IMR-90 (cell line): ENCODE data around the gene RHOC. TPM values are rescaled to one million over a fixed set of nuclear protein-coding genes. Genes with fewer than 3 reads are reported as not detected.

Experiments used
- ATAC-seq: fragments of 200-7000 bp; cut with Tn5 transposase; 2 replicates; pipeline ENCODE4 v1.9.1; 2020; ENCODE audit warnings: low read depth, mild to moderate bottlenecking, moderate library complexity
- BruUV-seq: library from RNA; stranded (reverse); fragments of 400-500 nt; replicated peaks from 2 replicates; lab custom pipeline; 2021; lab: Mats Ljungman, UMichigan
- CTCF ChIA-PET: fragments of 300-600 bp; formaldehyde crosslinking; extraction: SDS; loops from one replicate; lab custom pipeline; 2021; ENCODE audit warnings: antibody characterized with exemption; lab: Yijun Ruan, JAX
- POLR2A ChIA-PET: fragments of 300-600 bp; sonication (Branson Sonifier 250); formaldehyde crosslinking; loops from one replicate; lab custom pipeline; 2022; ENCODE audit warnings: antibody characterized with exemption; ENCODE audit not compliant: unreplicated experiment; lab: Charles Lee
- DNase-seq: peaks from one replicate; pipeline ENCODE4 v3.0.0; 2013
- H2AFZ ChIP-seq: replicated peaks from 2 replicates; pipeline ENCODE3; 2013; ENCODE audit warnings: low read length, mild to moderate bottlenecking; ENCODE audit not compliant: poor library complexity
- H2AK5ac ChIP-seq: 2 replicates; pipeline ENCODE4 v1.6.1; 2013; ENCODE audit warnings: low read depth, low read length, inconsistent platforms
- H2AK9ac ChIP-seq: replicated peaks from 2 replicates; pipeline ENCODE3; 2013; ENCODE audit warnings: mild to moderate bottlenecking, low read depth, low read length, moderate library complexity; ENCODE audit not compliant: poor library complexity
- H2BK120ac ChIP-seq: 2 replicates; pipeline ENCODE4 v1.6.1; 2013; ENCODE audit warnings: low read depth, low read length, inconsistent platforms
- H2BK15ac ChIP-seq: 3 replicates; pipeline ENCODE4 v1.6.1; 2013; ENCODE audit warnings: low read depth, low read length, inconsistent platforms
- H2BK20ac ChIP-seq: 2 replicates; pipeline ENCODE4 v1.6.1; 2013; ENCODE audit warnings: low read depth, mild to moderate bottlenecking, inconsistent platforms, low read length, moderate library complexity
- H2BK5ac ChIP-seq: 2 replicates; pipeline ENCODE4 v1.6.1; 2013; ENCODE audit warnings: mild to moderate bottlenecking, low read depth, low read length, inconsistent platforms; ENCODE audit not compliant: poor library complexity, severe bottlenecking
- H3K14ac ChIP-seq: replicated peaks from 2 replicates; pipeline ENCODE4 v1.6.1; 2013; ENCODE audit warnings: low read depth, low read length, inconsistent platforms
- H3K18ac ChIP-seq: 2 replicates; pipeline ENCODE4 v1.6.1; 2013; ENCODE audit warnings: low read depth, low read length, control low read depth
- H3K23ac ChIP-seq: 2 replicates; pipeline ENCODE4 v1.6.1; 2013; ENCODE audit warnings: low read depth, low read length, inconsistent platforms
- H3K27ac ChIP-seq: 2 replicates; pipeline ENCODE4 v1.5.1; 2013; ENCODE audit warnings: mild to moderate bottlenecking, control low read depth, low read length; ENCODE audit not compliant: insufficient read depth
- H3K27me3 ChIP-seq: 2 replicates; pipeline ENCODE4 v1.6.1; 2013; ENCODE audit warnings: low read length; ENCODE audit not compliant: control insufficient read depth, insufficient read depth
- H3K36me3 ChIP-seq: 2 replicates; pipeline ENCODE4 v1.6.1; 2013; ENCODE audit warnings: low read length, mixed read lengths; ENCODE audit not compliant: control insufficient read depth, insufficient read depth
- H3K4ac ChIP-seq: 2 replicates; pipeline ENCODE4 v1.6.1; 2013; ENCODE audit warnings: low read depth, low read length, inconsistent platforms
- H3K4me1 ChIP-seq: 2 replicates; pipeline ENCODE4 v1.6.1; 2013; ENCODE audit warnings: low read length, mixed read lengths; ENCODE audit not compliant: control insufficient read depth, insufficient read depth
- H3K4me2 ChIP-seq: 2 replicates; pipeline ENCODE4 v1.6.1; 2013; ENCODE audit warnings: low read depth, mild to moderate bottlenecking, control low read depth, low read length, moderate library complexity
- H3K4me3 ChIP-seq: 2 replicates; pipeline ENCODE4 v1.5.1; 2013; ENCODE audit warnings: low read depth, mild to moderate bottlenecking, control low read depth, low read length, moderate library complexity; ENCODE audit not compliant: insufficient read depth
- H3K56ac ChIP-seq: 2 replicates; pipeline ENCODE4 v1.6.1; 2013; ENCODE audit warnings: low read length, inconsistent platforms; ENCODE audit not compliant: insufficient read depth; ENCODE audit errors: extremely low read depth
- H3K79me1 ChIP-seq, 2 experiments: 2 replicates each; pipeline ENCODE4 v1.6.1; 2013; ENCODE audit warnings: low read length in 2 of 2, inconsistent platforms in 1 of 2, low read depth in 1 of 2
- H3K9ac ChIP-seq: 2 replicates; pipeline ENCODE4 v1.6.1; 2013; ENCODE audit warnings: low read depth, low read length, control low read depth
- H3K9me1 ChIP-seq: 2 replicates; pipeline ENCODE4 v1.6.1; 2013; ENCODE audit warnings: low read length, inconsistent platforms; ENCODE audit not compliant: insufficient read depth
- H3K9me3 ChIP-seq: 2 replicates; pipeline ENCODE4 v1.6.1; 2013; ENCODE audit warnings: low read length; ENCODE audit not compliant: control insufficient read depth, insufficient read depth
- H4K20me1 ChIP-seq: 2 replicates; pipeline ENCODE4 v1.6.1; 2013; ENCODE audit warnings: low read length, inconsistent platforms; ENCODE audit not compliant: insufficient read depth
- H4K5ac ChIP-seq: 2 replicates; pipeline ENCODE4 v1.6.1; 2013; ENCODE audit warnings: mild to moderate bottlenecking, low read depth, low read length, control low read depth
- H4K8ac ChIP-seq, 2 experiments: 2 replicates each; pipeline ENCODE4 v1.6.1; 2013; ENCODE audit warnings: low read depth in 2 of 2, low read length in 2 of 2, control low read depth in 1 of 2, inconsistent platforms in 1 of 2
- H4K91ac ChIP-seq: 2 replicates; pipeline ENCODE4 v1.6.1; 2013; ENCODE audit warnings: low read depth, low read length, inconsistent platforms; ENCODE audit not compliant: insufficient read depth
- BHLHE40 ChIP-seq: fragments of 150-350 bp; IDR thresholded peaks from 2 replicates; pipeline ENCODE4 v1.6.1; 2016; ENCODE audit warnings: mild to moderate bottlenecking, low read depth, low read length
- CEBPB ChIP-seq: IDR thresholded peaks from 2 replicates; pipeline ENCODE4 v1.6.1; 2012; ENCODE audit warnings: low read depth, low read length, improper control_type of control experiment
- CHD1 ChIP-seq: IDR thresholded peaks from 2 replicates; pipeline ENCODE4 v1.6.1; 2012; ENCODE audit warnings: low read depth, low read length, improper control_type of control experiment
- CTCF ChIP-seq: conservative IDR thresholded peaks from 2 replicates; pipeline ENCODE4 v1.5.1; 2012; ENCODE audit warnings: mild to moderate bottlenecking, low read depth, low read length, improper control_type of control experiment
- ELK1 ChIP-seq: fragments of 150-350 bp; IDR thresholded peaks from 2 replicates; pipeline ENCODE4 v1.6.1; 2016; ENCODE audit warnings: low read depth, mild to moderate bottlenecking, low read length, moderate library complexity, borderline replicate concordance
- FOS ChIP-seq: fragments of 150-350 bp; IDR thresholded peaks from 2 replicates; pipeline ENCODE4 v1.6.1; 2016; ENCODE audit warnings: low read depth, low read length
- MAFK ChIP-seq: IDR thresholded peaks from 2 replicates; pipeline ENCODE4 v1.6.1; 2012; ENCODE audit warnings: low read depth, low read length, improper control_type of control experiment
- MAZ ChIP-seq: IDR thresholded peaks from 2 replicates; pipeline ENCODE4 v1.6.1; 2012; ENCODE audit warnings: low read depth, mild to moderate bottlenecking, low read length, improper control_type of control experiment, moderate library complexity, borderline replicate concordance
- NFE2L2 ChIP-seq: fragments of 150-350 bp; IDR thresholded peaks from 2 replicates; pipeline ENCODE4 v1.6.1; 2016; ENCODE audit warnings: low read depth, mild to moderate bottlenecking, low read length
- POLR2A ChIP-seq: IDR thresholded peaks from 2 replicates; pipeline ENCODE4 v1.6.1; 2012; ENCODE audit warnings: mild to moderate bottlenecking, low read depth, low read length
- RAD21 ChIP-seq: IDR thresholded peaks from 2 replicates; pipeline ENCODE4 v1.6.1; 2012; ENCODE audit warnings: low read length, improper control_type of control experiment
- RCOR1 ChIP-seq: IDR thresholded peaks from 2 replicates; pipeline ENCODE4 v1.6.1; 2012; ENCODE audit warnings: mild to moderate bottlenecking, low read length, improper control_type of control experiment; ENCODE audit not compliant: insufficient replicate concordance
- RFX5 ChIP-seq: IDR thresholded peaks from 2 replicates; pipeline ENCODE4 v1.8.0; 2012; ENCODE audit warnings: low read depth, mild to moderate bottlenecking, low read length, moderate library complexity
- SMC3 ChIP-seq: fragments of 150-350 bp; IDR thresholded peaks from 2 replicates; pipeline ENCODE4 v1.6.1; 2016; ENCODE audit warnings: low read depth, mild to moderate bottlenecking, antibody characterized with exemption, low read length, moderate library complexity
- USF2 ChIP-seq: fragments of 150-350 bp; IDR thresholded peaks from 2 replicates; pipeline ENCODE4 v1.6.1; 2017; ENCODE audit warnings: mild to moderate bottlenecking, antibody characterized with exemption, low read length, low read depth
- WGBS, 2 experiments: methylation state at CpG; one replicate each; pipeline versions ENCODE4 v1.1.5 to v1.1.7; 2013; ENCODE audit warnings: missing lambda C conversion rate in 2 of 2; ENCODE audit not compliant: insufficient read length in 1 of 2; ENCODE audit errors: extremely low coverage in 2 of 2; 5-methylcytosine and 5-hydroxymethylcytosine counted together
- dilution Hi-C: fragments of 300-500 bp; cut with HindIII; formaldehyde crosslinking; loops from one replicate; pipeline ENCODE4 v1.14.3; 2018; ENCODE audit warnings: low sequenced_read_pairs; ENCODE audit not compliant: unreplicated experiment
- in situ Hi-C: fragments of 300-500 bp; cut with MboI; formaldehyde crosslinking; loops from 3 replicates; pipeline ENCODE4 v1.14.3; 2019; ENCODE audit warnings: low sequenced_read_pairs, inconsistent platforms, mixed read lengths
- intact Hi-C: fragments of 100-400 bp; cut with micrococcal nuclease; formaldehyde crosslinking; loops from 2 replicates; pipeline ENCODE4 v1.10.0; 2022
- polyA plus RNA-seq, 3 experiments: library from polyadenylated mRNA; depleted of rRNA; stranded (reverse); fragments of >200 nt; gene quantifications; 2 replicates each; pipeline ENCODE4 v1.2.3, GENCODE V29; 2012; ENCODE audit warnings: low replicate concordance in 1 of 3
- total RNA-seq: library from RNA; depleted of rRNA; stranded (reverse); fragments of >200 nt; gene quantifications from 2 replicates; pipeline ENCODE4 v1.2.3, GENCODE V29; 2012

The RHOC gene
- total and polyA plus RNA-seq, 2 of the 4 experiments (the other 2 are of a cell fraction) = 764 to 839 TPM

- Histone ChIP-seq H4K5ac (no peak overlapping the region), H4K20me1 (no peaks in the 10 kb centered on the region), H3K36me3 (no peaks in the 10 kb centered on the region), H3K4me1 (peaks cover 9% of the 10 kb centered on the region), H3K9me1 (peaks cover 4% of the 10 kb centered on the region), H3K4ac (no peak overlapping the region), H3K79me1 (no peaks in the 10 kb centered on the region), H3K9ac (no peak overlapping the region), H3K56ac (no peak overlapping the region), H3K23ac (no peak overlapping the region), H3K4me3 (no peak overlapping the region), H2AFZ (no peak overlapping the region), H3K27ac (no peak overlapping the region), H3K18ac (no peak overlapping the region), H2BK120ac (no peak overlapping the region), H2BK5ac (no peak overlapping the region), H2BK15ac (no peak overlapping the region), H3K27me3 (peaks cover 4% of the 10 kb centered on the region; the same call in 1 of the 2 replicates), H3K9me3 (no peaks in the 10 kb centered on the region), H2AK9ac (no peak overlapping the region), H4K91ac (no peak overlapping the region), H3K4me2 (no peak overlapping the region), H2AK5ac (no peak overlapping the region), H3K14ac (no peak overlapping the region), H4K8ac (no peak overlapping the region), H2BK20ac (no peak overlapping the region)
- ChIA-PET POLR2A (no interaction called here), CTCF (interaction anchor here (1.3 to 1.4 kb wide), 2 partner anchors 23 to 84 kb away, joined by 5 to 8 read pairs; no protein-coding TSS in a partner anchor)
- intact Hi-C loops (no loop called here), in situ Hi-C loops (loop anchor here (10.0 to 25.0 kb wide), 2 partner anchors 324 to 967 kb away; no protein-coding TSS in a partner anchor), dilution Hi-C loops (no loop called here)
- ATAC-seq = no peak
- WGBS, 2 experiments = no CpG with 5 or more reads among the region's 3 CpGs
- TF ChIP-seq ELK1 (no peak), CHD1 (no peak), POLR2A (no peak), RAD21 (no peak), BHLHE40 (no peak), MAFK (no peak), RFX5 (no peak), USF2 (no peak), CEBPB (no peak), FOS (no peak), RCOR1 (no peak), MAZ (no peak), SMC3 (no peak), NFE2L2 (no peak), CTCF (no peak)
- no TSS peak for BruUV-seq
- DNase-seq = no peak
Measured at GRCh38 chr1:112720800-112721199, 13.9 kb upstream of the RHOC start.
